ENCODE measurements around the gene NACC2.

The NACC2 gene

GRCh38 chr9:136009516-136009915, 85.6 kb downstream of the NACC2 start:
- DNase-seq (ENCODE audit: extremely low read depth, insufficient read length), result no peak
- no peaks in the 10 kb centered on the region for H3K27me3 ChIP-seq (replicated peaks; ENCODE audit: control insufficient read depth, insufficient read depth, low read length)
- no peak overlapping the region for H3K4me3 ChIP-seq (replicated peaks; ENCODE audit: low read depth, low read length)
- TF ChIP-seq CTCF (IDR thresholded peaks at IDR 0.05; ENCODE audit: insufficient read depth, low read length, poor library complexity, severe bottlenecking), result no peak
- H3K36me3 ChIP-seq (ENCODE audit: control insufficient read depth, insufficient read depth, low read length), result no peaks in the 10 kb centered on the region

- DNase-seq (ENCODE audit: extremely low read depth, insufficient read length), result no peak
- no peak for TF ChIP-seq CTCF (IDR thresholded peaks at IDR 0.05; ENCODE audit: insufficient read depth, low read length, poor library complexity, severe bottlenecking)
Measured at GRCh38 chr9:136008693-136008997, 86.4 kb downstream of the NACC2 start.

GRCh38 chr9:136007934-136008692, 87.0 kb downstream of the NACC2 start:
- no peak overlapping the region for H3K4me3 ChIP-seq (replicated peaks; ENCODE audit: low read depth, low read length)

More at GRCh38 chr9:136008693-136008997, 86.4 kb downstream of the NACC2 start:
- H3K4me3 ChIP-seq (replicated peaks; ENCODE audit: low read depth, low read length), result no peak overlapping the region
- H3K36me3 ChIP-seq (ENCODE audit: control insufficient read depth, insufficient read depth, low read length), result no peaks in the 10 kb centered on the region
- H3K27me3 ChIP-seq (replicated peaks; ENCODE audit: control insufficient read depth, insufficient read depth, low read length), result no peaks in the 10 kb centered on the region

GRCh38 chr9:136007276-136007933, 87.7 kb downstream of the NACC2 start:
- H3K36me3 ChIP-seq (ENCODE audit: control insufficient read depth, insufficient read depth, low read length), result no peaks in the 10 kb centered on the region

More at GRCh38 chr9:136007934-136008692, 87.0 kb downstream of the NACC2 start:
- no peaks in the 10 kb centered on the region for H3K36me3 ChIP-seq (ENCODE audit: control insufficient read depth, insufficient read depth, low read length)
- no peak for DNase-seq (ENCODE audit: extremely low read depth, insufficient read length)
- H3K27me3 ChIP-seq (replicated peaks; ENCODE audit: control insufficient read depth, insufficient read depth, low read length), result no peaks in the 10 kb centered on the region
- no peak for TF ChIP-seq CTCF (IDR thresholded peaks at IDR 0.05; ENCODE audit: insufficient read depth, low read length, poor library complexity, severe bottlenecking)

GRCh38 chr9:136006169-136006568, 88.9 kb downstream of the NACC2 start:
- no peak for TF ChIP-seq CTCF (IDR thresholded peaks at IDR 0.05; ENCODE audit: insufficient read depth, low read length, poor library complexity, severe bottlenecking)
- Histone ChIP-seq H3K27me3 (replicated peaks; ENCODE audit: control insufficient read depth, insufficient read depth, low read length) (no peaks in the 10 kb centered on the region), H3K4me3 (replicated peaks; ENCODE audit: low read depth, low read length) (no peak overlapping the region), H3K36me3 (ENCODE audit: control insufficient read depth, insufficient read depth, low read length) (no peaks in the 10 kb centered on the region)
- no peak for DNase-seq (ENCODE audit: extremely low read depth, insufficient read length)

More at GRCh38 chr9:136007276-136007933, 87.7 kb downstream of the NACC2 start:
- no peak for DNase-seq (ENCODE audit: extremely low read depth, insufficient read length)
- no peaks in the 10 kb centered on the region for H3K27me3 ChIP-seq (replicated peaks; ENCODE audit: control insufficient read depth, insufficient read depth, low read length)
- TF ChIP-seq CTCF (IDR thresholded peaks at IDR 0.05; ENCODE audit: insufficient read depth, low read length, poor library complexity, severe bottlenecking), result no peak
- no peak overlapping the region for H3K4me3 ChIP-seq (replicated peaks; ENCODE audit: low read depth, low read length)

All from GM06990 (cell line).